ENCODE data around the gene ZBTB21. TPM values are rescaled to one million over a fixed set of nuclear protein-coding genes. Genes with fewer than 3 reads are reported as not detected.

Gene ZBTB21
- polyA plus RNA-seq, 2 of the 4 experiments (the other 2 are of a cell fraction), result 5.4 to 13.1 TPM

Other genes with a start within 250 kb of the ZBTB21 start
- gene RIPK4, start 243.3 kb downstream of the ZBTB21 start, polyA plus RNA-seq (2011; rRNA removed), result 3.0 and 3.3 TPM in 2 replicates
- gene RIPK4, start 243.3 kb downstream of the ZBTB21 start, polyA plus RNA-seq (2017; fragmentation: RNase III; extraction: RNeasy Plus Mini Kit Qiagen cat#74134 plus additional on column Dnase treatment), result 5.1 to 6.4 TPM (median 5.7 TPM) in 3 replicates
- gene PRDM15, start 131.0 kb downstream of the ZBTB21 start, polyA plus RNA-seq (2011; rRNA removed), result 6.1 and 7.6 TPM in 2 replicates
- 4.3 to 4.6 TPM (median 4.5 TPM) in 3 replicates for gene PRDM15, start 131.0 kb downstream of the ZBTB21 start, polyA plus RNA-seq (2017; fragmentation: RNase III; extraction: RNeasy Plus Mini Kit Qiagen cat#74134 plus additional on column Dnase treatment)
- 13.5 and 17.4 TPM in 2 replicates for gene C2CD2, start 56.3 kb downstream of the ZBTB21 start, polyA plus RNA-seq (2011; rRNA removed)
- 6.9 to 7.1 TPM (median 7.0 TPM) in 3 replicates for gene C2CD2, start 56.3 kb downstream of the ZBTB21 start, polyA plus RNA-seq (2017; fragmentation: RNase III; extraction: RNeasy Plus Mini Kit Qiagen cat#74134 plus additional on column Dnase treatment)
- not detected in 2 replicates for gene UMODL1, start 61.0 kb upstream of the ZBTB21 start, polyA plus RNA-seq (2011; rRNA removed)
- not detected in 3 replicates for gene UMODL1, start 61.0 kb upstream of the ZBTB21 start, polyA plus RNA-seq (2017; fragmentation: RNase III; extraction: RNeasy Plus Mini Kit Qiagen cat#74134 plus additional on column Dnase treatment)
- 5.1 and 6.8 TPM in 2 replicates for gene ABCG1, start 208.8 kb upstream of the ZBTB21 start, polyA plus RNA-seq (2011; rRNA removed)
- 0.51 to 2.6 TPM (median 2.3 TPM) in 3 replicates for gene ABCG1, start 208.8 kb upstream of the ZBTB21 start, polyA plus RNA-seq (2017; fragmentation: RNase III; extraction: RNeasy Plus Mini Kit Qiagen cat#74134 plus additional on column Dnase treatment)

Data from A549 (cell line).